HepG2 (cell line): ENCODE results near the gene RNU11.

Source experiments
- JUND ChIP-seq: sonication (generic); formaldehyde crosslinking; IDR thresholded peaks from 2 replicates; pipeline ENCODE4 v1.8.0; 2022; ENCODE audit warnings: mild to moderate bottlenecking, missing genetic modification reagents
- PAF1 ChIP-seq: IDR thresholded peaks from 2 replicates; pipeline ENCODE4 v1.6.1; 2016; ENCODE audit warnings: missing genetic modification reagents, missing compliant biosample characterization
- POLR2AphosphoS5 ChIP-seq: IDR thresholded peaks from 2 replicates; pipeline ENCODE4 v1.6.1; 2012; ENCODE audit warnings: low read depth, low read length
- STAT5B ChIP-seq: sonication (generic); formaldehyde crosslinking; IDR thresholded peaks from 2 replicates; pipeline ENCODE4 v1.4.0; 2020; ENCODE audit warnings: missing genetic modification reagents
- ZNF230 ChIP-seq: sonication (generic); formaldehyde crosslinking; IDR thresholded peaks from 2 replicates; pipeline ENCODE4 v1.4.0; 2020; ENCODE audit warnings: mild to moderate bottlenecking, missing genetic modification reagents
- TF ChIP-seq, protein P1 (sequence below): sonication (generic); formaldehyde crosslinking; IDR thresholded peaks from 2 replicates; pipeline ENCODE4 v1.4.0; 2020; ENCODE audit warnings: missing genetic modification reagents, mild to moderate bottlenecking, borderline replicate concordance

DNA sequence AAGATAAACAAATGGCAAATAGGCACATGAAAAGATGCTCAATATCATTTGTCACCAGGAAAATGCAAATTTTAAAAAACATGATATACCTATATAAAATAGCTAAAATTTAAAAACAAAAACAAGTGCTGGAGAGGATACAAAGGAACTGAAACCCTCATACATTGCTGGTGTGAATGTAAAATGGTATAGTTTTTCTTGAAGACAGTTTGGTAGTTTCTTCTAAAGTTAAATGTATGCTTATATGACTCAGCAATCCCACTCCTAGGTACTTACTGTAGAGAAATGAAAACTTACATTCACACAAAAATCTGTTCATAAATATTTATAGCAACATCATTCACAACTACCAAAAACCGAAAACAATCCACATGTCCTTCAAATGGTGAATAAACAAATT, 16.7 kb upstream of the RNU11 start:
- no peak for TF ChIP-seq JUND (CRISPR knock-in tag)
- no peak for TF ChIP-seq STAT5B (CRISPR knock-in tag)
- TF ChIP-seq, protein P1, sequence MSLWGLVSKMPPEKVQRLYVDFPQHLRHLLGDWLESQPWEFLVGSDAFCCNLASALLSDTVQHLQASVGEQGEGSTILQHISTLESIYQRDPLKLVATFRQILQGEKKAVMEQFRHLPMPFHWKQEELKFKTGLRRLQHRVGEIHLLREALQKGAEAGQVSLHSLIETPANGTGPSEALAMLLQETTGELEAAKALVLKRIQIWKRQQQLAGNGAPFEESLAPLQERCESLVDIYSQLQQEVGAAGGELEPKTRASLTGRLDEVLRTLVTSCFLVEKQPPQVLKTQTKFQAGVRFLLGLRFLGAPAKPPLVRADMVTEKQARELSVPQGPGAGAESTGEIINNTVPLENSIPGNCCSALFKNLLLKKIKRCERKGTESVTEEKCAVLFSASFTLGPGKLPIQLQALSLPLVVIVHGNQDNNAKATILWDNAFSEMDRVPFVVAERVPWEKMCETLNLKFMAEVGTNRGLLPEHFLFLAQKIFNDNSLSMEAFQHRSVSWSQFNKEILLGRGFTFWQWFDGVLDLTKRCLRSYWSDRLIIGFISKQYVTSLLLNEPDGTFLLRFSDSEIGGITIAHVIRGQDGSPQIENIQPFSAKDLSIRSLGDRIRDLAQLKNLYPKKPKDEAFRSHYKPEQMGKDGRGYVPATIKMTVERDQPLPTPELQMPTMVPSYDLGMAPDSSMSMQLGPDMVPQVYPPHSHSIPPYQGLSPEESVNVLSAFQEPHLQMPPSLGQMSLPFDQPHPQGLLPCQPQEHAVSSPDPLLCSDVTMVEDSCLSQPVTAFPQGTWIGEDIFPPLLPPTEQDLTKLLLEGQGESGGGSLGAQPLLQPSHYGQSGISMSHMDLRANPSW (CRISPR knock-in tag), result no peak
- no peak for TF ChIP-seq POLR2AphosphoS5
- no peak for TF ChIP-seq PAF1 (CRISPR knock-in tag)
- no peak for TF ChIP-seq ZNF230 (CRISPR knock-in tag)
